HG03521 (cell line): ENCODE measurements around the gene ZNF200.
"Not testable (repeated sequence)": the region's sequence is repeated elsewhere in the genome, so short reads cannot be mapped to it uniquely, and the experiment has no call there.

Experiments used
- ATAC-seq: cut with Tn5 transposase; IDR thresholded peaks from one replicate; pipeline ENCODE4 v1.9.1; 2021; ENCODE audit warnings: mild to moderate bottlenecking, moderate library complexity; ENCODE audit not compliant: unreplicated experiment

Gene ZNF200

DNA sequence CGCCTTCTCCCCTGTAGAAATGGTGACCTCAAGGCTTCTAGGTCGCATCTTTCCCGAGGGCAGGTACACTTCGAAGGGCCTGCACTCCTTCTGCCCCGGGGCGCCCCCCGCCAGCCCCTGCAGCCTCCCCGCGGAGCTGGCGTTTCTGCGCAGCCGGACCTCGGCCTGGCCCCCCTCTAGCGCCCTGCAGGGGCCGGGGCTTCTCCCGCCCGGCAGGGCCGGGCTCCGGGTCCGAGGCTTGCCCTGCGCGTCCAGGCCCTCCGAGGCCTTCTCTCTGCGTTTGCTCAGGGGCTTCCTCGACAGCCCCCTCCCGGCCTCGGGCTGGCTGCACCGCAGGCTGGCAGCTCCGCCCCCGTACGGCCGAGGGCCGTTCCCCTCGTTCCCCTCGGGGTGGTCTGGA is 19.4 kb upstream of the ZNF200 start:
- no peak for ATAC-seq

DNA sequence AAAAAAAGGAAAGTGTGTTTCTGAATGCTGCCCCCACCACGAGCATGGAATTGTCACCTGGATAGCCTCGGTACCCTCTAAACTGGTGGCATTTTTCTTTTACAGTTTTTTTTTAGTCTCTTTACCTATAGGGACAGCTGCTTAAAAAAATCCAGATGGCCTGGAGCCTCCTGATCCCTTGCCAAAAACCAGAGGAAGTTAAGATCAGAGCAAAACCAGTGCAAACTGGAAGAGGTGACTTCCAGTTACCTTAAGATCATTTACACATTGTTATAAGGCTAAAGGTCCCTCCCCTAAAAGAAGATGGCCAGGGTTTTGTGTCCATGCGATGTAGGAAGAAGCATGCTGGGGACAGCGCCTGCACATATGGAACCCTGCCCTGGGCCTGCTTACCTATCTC is 18.0 kb upstream of the ZNF200 start:
- ATAC-seq = no peak

DNA sequence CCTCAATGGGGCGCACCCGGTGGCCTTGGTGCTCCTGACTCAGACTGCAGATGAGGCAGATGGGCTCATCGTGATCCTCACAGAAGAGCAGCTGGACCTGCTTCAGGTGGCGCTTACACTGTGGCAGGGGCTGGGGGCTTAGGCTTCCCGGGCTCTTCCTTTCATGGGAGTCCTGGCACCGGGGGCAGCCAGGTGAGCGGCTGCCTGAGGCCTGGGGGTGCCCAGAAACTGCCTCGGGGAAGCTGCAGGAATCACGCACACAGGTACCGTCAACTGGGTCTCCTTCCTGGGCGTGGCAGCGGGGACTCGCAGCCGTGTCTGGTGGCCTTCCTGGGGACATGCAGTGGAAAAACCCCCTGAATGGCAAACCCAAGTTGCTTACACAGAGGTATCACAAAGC is 14.5 kb upstream of the ZNF200 start:
- no peak for ATAC-seq

- no peak for ATAC-seq
Measured at GRCh38 chr16:3249020-3249419, 14.1 kb upstream of the ZNF200 start.

DNA sequence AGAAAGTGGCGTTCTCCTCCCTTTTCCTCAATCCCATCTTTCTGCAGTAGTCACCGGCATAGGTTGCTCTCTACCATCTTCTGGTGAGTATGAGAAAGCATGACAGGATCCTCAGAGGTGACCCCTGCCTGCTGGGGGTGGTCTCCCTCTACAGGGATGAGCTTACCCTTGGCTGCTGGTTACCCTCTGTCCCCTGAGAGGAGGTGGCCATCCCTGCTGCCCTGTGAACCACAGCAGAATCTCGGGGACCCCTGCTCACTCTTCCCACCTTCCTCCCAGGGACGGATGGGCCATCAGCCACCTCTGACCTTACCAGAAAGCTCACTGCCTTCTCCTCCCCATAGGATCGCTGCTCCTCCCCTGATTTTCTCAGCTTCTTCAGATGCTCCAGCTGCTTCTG is 13.6 kb upstream of the ZNF200 start:
- ATAC-seq = no peak

GRCh38 chr16:3246876-3247275 is 11.9 kb upstream of the ZNF200 start:
- no peak for ATAC-seq

DNA sequence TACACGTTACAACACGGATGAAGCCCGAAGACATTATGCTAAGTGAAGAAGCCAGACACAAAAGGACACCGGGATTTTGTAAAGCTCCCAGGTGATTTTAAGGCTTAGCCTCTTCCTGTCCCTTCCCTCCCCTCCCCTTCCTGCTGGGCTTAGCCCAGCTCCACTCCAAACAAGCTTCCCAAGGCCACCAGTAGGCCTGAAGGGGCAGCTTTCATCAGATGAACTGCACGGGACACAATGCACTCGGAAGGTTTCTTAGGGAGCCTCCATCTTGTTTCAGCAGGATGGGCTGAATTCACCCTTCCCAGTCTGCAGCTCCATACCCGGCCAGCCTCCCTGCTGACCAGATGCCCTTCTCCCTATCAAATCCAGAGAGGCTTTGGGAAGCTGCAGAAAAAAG is 11.0 kb upstream of the ZNF200 start:
- ATAC-seq = no peak

- no peak for ATAC-seq
Measured at GRCh38 chr16:3243882-3244281, 8.9 kb upstream of the ZNF200 start.

DNA sequence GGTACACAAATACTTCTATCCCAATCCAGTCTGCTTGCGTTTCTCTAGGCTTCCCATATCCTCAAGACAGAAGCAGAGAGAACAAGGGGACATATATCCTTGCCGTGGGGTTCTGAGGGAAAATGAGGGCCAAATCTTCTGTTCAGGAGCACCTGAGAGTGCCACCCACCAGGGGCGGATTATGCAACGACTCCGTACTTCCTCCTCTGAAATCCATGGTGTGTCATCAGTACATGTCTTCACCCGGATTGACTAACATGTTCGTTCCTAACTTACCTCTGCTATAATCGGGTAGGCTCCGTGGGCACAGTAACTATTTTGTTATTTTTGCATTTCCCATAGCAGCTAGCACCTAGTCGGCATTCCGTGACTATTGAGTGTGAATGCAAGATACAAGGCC is 7.8 kb upstream of the ZNF200 start:
- no peak for ATAC-seq

- ATAC-seq = no peak
Measured at GRCh38 chr16:3241761-3242160, 6.8 kb upstream of the ZNF200 start.

GRCh38 chr16:3235856-3236669 is 1.1 kb upstream of the ZNF200 start:
- no peak for ATAC-seq

DNA sequence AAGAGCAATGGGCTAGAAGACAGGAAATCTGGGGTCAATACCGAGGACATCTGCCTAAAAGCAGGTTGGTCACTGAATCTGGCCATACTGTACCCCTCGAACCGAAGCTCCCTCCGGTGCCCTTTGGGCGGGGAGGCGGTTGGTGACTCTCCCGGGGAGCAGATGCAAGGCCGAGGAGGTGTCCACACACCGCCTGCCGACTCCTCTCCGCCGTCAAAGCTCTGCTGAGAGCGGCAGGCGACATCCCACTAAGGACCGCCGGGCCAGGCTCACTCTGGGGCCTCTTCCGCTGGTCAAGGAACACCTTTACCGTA is 458 bp downstream of the ZNF200 start:
- no peak for ATAC-seq

GRCh38 chr16:3223913-3224515 is 10.9 kb downstream of the ZNF200 start:
- no peak for ATAC-seq

DNA sequence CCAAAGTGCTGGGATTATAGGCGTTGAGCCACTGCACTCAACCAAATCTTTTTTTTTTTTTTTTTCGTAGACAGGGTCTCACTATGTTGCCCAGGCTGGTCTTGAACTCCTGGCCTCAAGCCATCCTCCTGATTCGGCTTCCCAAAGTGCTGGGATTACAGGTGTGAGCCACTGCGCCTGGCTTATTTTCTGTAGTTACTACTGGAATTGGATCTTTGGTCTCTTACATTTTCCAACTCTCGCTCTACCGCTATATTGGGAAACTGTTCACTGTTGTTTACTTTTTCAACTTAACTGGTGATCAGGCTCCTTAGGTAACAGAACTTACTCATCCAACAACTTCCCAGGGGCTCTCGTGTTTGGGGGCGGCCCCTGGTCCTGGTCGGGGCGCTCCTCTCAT is 14.1 kb downstream of the ZNF200 start:
- ATAC-seq = no peak

GRCh38 chr16:3216263-3216640 is 18.7 kb downstream of the ZNF200 start:
- ATAC-seq = no peak

GRCh38 chr16:3215601-3216262 is 19.2 kb downstream of the ZNF200 start:
- no peak for ATAC-seq

DNA sequence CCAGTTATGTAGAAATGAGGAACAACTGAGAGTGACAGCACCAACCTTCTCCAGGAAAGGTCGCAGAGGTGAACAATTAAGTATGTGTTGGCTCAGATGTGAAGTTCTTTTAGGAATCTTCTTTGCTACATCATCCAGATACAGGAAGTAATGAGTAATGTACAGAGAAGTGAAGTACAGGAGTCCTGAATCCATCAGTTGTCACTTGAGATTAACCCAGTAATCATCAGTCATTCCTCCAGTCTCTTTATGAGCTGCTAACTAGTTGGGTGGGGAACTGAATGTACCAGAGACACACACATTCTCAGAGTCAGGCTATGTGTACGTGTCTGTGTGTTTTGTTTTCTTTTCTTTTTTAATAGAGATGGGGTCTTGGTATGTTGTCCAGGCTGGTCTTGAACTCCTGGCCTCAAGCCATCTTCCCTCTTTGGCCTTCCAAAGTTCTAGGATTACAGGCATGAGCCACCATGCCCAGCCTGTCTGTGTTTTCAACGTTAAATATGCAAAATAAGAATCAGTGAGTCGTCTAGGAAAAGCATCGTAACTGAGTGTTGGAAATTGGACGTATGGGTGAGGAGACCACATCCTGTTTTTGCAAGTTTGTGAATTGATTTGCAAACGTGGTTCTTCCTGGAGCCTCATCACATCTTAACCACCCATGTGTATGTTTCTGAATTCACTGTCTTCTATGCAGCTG is 19.9 kb downstream of the ZNF200 start:
- no peak for ATAC-seq

DNA sequence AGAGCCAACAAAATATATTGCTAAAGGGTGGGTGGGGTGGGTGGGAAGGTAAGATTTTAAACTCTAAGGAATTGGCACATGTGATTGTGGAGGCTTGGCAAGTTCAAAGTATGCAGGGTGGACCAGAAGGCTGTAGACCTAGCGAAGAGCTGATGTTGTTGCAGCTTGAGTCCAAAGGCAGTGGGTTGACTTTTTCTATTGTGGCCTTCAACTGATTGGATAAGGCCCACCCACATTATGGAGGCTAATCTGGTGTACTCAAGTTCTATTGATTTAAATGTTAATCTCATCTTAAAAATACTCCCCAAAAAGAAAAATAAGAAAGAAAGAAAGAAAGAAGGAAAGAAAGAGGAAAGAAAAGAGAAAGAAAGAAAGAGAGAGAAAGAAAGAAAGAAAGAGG is 22.4 kb downstream of the ZNF200 start:
- ATAC-seq = no peak

GRCh38 chr16:3212006-3212405 is 23.0 kb downstream of the ZNF200 start:
- ATAC-seq = no peak

DNA sequence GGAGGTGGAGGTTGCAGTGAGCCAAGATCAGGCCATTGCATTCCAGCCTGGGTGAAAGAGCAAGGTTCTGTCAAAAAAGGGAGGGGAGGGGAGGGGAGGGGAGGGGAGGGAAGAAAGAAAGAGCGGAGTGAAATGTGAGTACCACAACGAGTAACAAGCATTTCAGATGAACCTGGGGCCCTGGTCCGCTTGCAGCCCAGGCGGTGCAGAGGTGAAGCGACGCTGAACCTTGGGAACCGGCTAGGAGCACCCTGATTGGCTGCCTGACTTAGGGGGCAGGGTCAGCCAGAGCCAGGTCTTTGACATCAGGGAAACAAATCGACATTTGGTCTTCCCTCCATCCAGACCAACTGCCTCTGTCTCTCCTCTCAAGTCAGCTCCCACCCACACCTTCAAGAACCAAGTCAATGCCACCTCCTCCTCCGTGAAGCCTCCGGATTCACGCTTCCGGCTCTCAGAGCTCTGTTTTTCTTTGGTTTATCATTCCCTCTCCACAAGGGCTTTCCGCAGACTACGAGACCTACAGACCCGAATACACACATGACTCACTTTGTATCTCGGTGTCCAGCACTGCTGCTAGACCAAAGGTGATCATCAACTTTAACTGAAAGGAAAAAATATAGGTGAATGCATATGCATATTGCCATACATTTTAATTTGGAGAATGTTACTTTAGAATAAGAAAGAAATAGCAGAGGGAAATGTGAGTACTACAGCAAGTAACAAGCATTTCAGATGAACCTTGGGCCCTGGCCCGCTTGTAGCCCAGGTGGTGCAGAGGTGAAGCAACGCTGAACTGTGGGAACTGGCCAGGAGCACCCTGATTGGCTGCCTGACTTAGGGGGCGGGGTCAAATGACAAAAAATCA is 27.6 kb downstream of the ZNF200 start:
- ATAC-seq = no peak

DNA sequence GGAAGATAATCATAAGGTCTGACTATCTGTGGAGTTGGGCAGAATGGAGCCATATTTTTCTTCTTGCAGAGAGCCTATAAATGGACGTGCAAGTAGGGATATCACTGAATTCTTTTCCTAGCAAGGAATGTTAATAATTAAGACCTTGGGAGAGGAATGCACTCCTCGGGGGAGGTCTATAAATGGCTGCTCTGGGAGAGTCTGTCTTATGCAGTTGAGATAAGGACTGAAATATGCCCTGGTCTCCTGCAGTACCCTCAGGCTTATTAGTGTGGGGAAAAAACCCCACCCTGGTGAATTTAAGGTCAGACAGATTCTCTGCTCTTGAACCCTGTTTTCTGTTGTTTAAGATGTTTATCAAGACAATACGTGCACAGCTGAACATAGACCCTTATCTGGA is 29.0 kb downstream of the ZNF200 start:
- ATAC-seq = not testable (repeated sequence)
